B cell (primary cell): ENCODE results near the gene DPP10.

Experiments used
- EZH2 ChIP-seq: IDR thresholded peaks from 2 replicates; pipeline ENCODE4 v1.6.1; 2012; ENCODE audit warnings: borderline replicate concordance, low read depth, mild to moderate bottlenecking, moderate library complexity, low read length; ENCODE audit not compliant: insufficient read depth, poor library complexity, severe bottlenecking
- TF ChIP-seq, protein P1 (sequence below): fragments of 200-600 bp; IDR thresholded peaks from one replicate; pipeline ENCODE4 v1.8.0; 2022; ENCODE audit warnings: antibody characterized with exemption, mild to moderate bottlenecking

DNA sequence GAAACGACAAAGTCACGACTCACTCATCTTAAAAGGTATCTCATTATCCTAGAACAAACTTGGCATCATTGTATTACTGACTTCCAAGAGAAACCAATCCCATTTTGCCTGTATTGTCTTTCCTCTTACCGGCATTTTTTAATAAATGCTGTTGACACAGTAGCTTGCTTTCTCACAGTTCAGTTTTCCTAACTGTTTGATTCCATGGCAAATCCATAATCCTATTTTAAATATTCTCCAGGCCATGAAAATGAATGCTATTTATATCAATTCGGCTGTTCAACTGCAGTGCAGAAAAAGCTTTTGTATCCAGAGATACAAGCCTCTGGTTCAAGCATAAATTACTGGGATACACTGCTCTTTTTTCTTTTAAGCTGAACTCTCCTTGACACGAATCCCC, 1241.9 kb downstream of the DPP10 start:
- TF ChIP-seq, protein P1, sequence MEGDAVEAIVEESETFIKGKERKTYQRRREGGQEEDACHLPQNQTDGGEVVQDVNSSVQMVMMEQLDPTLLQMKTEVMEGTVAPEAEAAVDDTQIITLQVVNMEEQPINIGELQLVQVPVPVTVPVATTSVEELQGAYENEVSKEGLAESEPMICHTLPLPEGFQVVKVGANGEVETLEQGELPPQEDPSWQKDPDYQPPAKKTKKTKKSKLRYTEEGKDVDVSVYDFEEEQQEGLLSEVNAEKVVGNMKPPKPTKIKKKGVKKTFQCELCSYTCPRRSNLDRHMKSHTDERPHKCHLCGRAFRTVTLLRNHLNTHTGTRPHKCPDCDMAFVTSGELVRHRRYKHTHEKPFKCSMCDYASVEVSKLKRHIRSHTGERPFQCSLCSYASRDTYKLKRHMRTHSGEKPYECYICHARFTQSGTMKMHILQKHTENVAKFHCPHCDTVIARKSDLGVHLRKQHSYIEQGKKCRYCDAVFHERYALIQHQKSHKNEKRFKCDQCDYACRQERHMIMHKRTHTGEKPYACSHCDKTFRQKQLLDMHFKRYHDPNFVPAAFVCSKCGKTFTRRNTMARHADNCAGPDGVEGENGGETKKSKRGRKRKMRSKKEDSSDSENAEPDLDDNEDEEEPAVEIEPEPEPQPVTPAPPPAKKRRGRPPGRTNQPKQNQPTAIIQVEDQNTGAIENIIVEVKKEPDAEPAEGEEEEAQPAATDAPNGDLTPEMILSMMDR, result no peak
- no peak for TF ChIP-seq EZH2
